OCI-LY3 (cell line): Measurements from ENCODE around the gene SHC1.

Experiments used
- EZH2phosphoT487 ChIP-seq: fragments of 200-600 bp; shearing (Covaris generic); IDR thresholded peaks from 2 replicates; pipeline ENCODE4 v1.6.1; 2018; ENCODE audit warnings: antibody characterized with exemption, mixed run types, low read depth
- TF ChIP-seq, protein P1 (sequence below): fragments of 200-600, 300-600 bp; sonication (generic); IDR thresholded peaks from 2 replicates; pipeline ENCODE4 v1.5.1; 2014; ENCODE audit warnings: antibody characterized with exemption, low read length, low read depth

DNA sequence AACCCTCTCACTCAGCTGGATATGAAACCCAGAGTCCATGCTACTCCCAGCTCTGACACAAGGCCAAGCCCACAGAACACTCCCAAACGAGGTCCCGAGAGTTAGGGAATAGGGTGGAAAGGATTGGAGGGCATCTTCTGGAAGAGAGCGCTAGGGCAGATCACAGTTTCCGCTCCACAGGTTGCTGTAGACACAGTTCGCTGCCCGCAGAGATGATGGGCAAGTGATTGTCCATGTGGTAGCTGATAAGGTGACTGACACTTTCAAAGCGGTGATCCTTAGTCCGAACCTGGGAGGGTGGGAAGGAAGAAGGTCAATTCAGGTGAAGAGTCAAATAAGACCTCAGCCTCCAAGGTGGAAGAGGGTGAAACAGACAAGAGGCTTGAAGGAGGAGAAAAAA, 6.9 kb downstream of the SHC1 start:
- TF ChIP-seq, protein P1, sequence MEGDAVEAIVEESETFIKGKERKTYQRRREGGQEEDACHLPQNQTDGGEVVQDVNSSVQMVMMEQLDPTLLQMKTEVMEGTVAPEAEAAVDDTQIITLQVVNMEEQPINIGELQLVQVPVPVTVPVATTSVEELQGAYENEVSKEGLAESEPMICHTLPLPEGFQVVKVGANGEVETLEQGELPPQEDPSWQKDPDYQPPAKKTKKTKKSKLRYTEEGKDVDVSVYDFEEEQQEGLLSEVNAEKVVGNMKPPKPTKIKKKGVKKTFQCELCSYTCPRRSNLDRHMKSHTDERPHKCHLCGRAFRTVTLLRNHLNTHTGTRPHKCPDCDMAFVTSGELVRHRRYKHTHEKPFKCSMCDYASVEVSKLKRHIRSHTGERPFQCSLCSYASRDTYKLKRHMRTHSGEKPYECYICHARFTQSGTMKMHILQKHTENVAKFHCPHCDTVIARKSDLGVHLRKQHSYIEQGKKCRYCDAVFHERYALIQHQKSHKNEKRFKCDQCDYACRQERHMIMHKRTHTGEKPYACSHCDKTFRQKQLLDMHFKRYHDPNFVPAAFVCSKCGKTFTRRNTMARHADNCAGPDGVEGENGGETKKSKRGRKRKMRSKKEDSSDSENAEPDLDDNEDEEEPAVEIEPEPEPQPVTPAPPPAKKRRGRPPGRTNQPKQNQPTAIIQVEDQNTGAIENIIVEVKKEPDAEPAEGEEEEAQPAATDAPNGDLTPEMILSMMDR = no peak
- no peak for TF ChIP-seq EZH2phosphoT487
